HTR-8/SVneo (cell line): ENCODE data around the gene NRAS.

ENCODE experiments used
- DNase-seq: peaks from one replicate; pipeline ENCODE4 v3.0.0; 2011; ENCODE audit warnings: low spot score, mixed read lengths; ENCODE audit not compliant: insufficient read length
- FAIRE-seq: peaks from 2 replicates; lab custom pipeline; 2011; peaks lifted over from hg19 to GRCh38; lab: Jason Lieb, UNC

The NRAS gene

DNA sequence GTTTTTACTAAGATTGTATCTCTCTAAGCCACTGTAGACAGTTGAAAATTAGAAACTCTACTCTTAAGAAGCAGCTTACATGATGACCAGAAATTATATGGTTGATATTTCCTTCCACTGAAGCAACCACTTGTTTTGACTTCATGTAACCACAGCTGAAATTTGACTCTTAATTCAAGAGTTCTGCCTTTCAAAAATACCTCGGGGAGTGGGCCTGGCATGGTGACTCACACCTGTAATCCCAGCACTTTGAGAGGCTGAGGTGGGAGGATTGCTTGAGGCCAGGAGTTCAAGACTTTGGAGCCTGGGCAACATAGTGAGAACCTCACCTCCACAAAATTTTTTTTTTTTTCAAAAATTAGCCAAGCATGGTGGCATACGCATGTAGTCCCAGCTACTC, 25.5 kb downstream of the NRAS start:
- DNase-seq (no peak), FAIRE-seq (no peak)

DNA sequence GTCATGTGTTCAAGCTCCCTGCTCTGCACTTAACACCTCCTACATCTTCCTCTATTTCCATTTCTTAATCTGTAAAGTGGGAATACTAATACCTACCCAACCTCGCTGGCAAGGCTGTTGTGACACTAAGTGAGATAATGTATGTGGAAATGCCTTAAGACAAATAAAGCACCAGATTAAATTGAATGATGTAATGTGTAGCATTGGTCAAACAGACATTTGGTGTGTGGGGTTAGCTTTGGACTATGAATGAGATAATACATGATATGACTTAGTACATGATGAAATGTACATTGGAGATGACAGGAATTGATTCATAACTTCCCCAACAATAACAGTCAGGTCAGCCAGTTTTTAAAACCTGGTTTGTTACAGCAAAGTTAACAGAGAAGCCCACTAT, 26.4 kb downstream of the NRAS start:
- no peak for FAIRE-seq
- DNase-seq, result no peak

DNA sequence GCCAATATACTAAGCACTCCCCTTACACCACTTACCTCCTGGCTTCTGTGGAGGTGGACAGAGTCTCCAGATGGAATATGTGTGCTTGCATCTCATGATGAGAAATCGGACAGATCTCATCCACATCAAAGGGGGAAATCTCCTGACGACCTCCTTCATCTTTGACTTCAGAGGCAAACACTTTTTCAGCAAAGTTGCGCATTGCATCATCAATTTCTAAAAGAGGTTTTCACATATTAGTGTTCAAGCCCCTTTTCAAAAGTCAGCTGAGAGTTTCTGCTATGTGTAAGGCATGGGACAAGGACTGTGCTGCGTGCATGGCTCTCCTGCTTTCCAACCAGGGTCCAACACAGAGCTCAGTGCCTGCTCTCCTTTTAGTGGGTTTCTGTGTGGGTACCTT, 28.0 kb downstream of the NRAS start:
- FAIRE-seq, result no peak
- DNase-seq, result no peak

DNA sequence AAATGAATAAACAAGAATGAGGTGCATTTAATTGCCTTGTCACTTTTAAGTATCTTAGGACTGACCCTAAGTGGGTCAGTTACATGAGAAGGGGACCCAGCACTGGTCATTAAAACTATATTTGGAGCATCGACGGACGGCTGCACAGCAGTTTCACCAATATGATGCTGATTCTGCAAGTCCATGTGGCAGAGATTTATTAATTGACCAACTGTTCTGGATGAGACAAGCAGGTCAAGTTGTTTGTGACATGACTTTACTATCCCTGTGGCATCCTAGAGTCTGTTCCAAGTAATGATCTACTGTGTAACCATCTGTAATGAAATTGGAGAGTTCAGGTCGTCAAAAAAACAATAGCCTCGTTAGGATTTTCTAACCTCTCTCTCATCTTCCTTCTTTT, 30.7 kb downstream of the NRAS start:
- FAIRE-seq, result no peak

DNA sequence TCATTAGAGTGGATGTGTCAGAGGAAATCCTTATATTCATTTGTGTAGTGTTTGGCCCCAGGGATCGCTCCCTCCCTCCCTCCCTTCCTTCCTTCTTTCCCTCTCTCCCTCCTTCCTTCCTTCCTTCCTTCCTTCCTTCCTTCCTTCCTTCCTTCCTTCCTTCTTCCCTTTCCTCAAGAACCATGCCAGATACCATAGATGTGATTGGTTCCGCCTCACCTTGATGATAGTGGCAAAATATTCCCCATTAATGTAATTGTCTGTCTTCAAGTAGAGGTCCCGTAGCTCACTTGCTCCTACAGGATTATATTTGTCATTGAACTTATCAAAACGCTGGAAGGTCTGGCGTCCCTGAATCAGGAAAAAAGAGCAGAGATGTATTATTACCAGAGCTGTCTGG, 38.9 kb downstream of the NRAS start:
- FAIRE-seq (no peak), DNase-seq (no peak)

More for the DNA sequence above, 30.7 kb downstream of the NRAS start:
- DNase-seq, result no peak

DNA sequence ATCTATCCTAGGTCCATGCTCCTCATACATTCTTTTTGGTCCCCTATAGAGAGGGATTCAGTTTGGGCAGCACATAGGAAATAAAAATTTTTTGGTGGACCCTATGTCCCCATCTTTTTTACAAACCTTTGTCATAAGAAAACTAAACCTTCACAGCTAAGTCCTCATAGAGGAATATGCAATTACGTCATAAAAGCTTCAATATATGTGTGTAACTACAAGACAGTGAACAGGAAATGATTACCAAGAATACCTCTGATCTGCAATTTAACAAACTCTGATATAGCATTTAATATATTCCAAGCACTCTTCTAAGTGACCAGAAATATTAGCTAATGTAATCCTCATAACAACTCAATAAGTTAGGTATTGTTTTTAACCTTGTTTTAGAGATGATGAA, 40.5 kb downstream of the NRAS start:
- FAIRE-seq, result no peak
- DNase-seq, result no peak

DNA sequence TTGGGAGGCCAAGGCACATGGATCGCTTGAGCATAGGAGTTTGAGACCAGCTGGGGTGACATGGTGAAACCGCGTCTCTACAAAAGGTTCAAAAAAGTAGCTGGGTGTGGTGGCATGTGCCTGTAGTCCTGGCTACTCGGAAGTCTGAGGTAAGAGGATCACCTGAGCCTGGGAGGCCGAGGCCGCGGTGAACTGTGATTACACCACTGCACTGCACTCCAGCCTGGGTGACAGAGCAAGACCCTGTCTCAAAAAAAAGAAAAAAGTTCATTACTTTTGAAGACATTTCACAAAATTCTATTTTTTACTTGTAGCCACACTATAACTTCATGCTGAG, 44.7 kb downstream of the NRAS start:
- no peak for FAIRE-seq
- no peak for DNase-seq

DNA sequence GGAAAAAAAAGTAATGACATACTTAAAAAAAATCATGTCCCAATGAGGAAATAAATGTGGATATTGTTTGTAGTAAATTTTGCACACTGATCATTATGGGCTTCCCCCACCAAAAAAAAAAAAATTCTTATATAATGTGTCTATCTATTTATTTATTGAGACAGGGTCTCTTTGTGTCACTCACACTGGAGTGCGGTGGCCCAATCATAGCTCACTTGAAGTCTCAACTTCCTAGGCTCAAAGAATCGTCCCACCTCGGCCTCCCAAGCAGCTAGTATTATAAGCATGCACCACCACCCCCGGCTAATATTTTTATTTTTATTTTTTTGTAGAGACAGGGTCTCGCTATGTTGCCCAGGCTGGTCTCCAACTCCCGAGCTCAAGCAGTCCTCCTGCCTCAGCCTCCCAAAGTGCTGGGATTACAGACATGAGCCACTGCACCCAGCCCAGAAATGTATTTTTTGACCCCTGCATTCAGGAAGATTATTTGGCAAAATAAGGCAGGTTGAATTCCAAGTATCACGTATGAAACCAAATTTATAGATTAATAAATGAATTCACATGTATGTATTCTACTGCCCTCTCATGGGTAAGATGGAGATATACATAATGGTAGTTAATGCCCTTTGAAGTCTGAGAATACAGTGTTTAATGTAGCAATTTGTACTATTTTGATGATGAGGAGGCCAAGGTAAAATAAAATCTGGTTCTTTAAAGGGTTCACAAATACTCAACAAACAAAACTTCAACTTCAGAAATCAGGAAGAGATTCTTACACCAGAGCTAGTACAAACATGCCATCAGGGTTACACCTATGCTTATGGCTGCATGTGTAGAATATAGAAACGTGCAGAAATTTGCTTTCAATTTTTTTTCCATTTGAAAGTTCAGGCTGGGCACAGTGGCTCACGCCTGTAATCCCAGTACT, 45.3 kb downstream of the NRAS start:
- FAIRE-seq (no peak), DNase-seq (peak; percentile 8)

DNA sequence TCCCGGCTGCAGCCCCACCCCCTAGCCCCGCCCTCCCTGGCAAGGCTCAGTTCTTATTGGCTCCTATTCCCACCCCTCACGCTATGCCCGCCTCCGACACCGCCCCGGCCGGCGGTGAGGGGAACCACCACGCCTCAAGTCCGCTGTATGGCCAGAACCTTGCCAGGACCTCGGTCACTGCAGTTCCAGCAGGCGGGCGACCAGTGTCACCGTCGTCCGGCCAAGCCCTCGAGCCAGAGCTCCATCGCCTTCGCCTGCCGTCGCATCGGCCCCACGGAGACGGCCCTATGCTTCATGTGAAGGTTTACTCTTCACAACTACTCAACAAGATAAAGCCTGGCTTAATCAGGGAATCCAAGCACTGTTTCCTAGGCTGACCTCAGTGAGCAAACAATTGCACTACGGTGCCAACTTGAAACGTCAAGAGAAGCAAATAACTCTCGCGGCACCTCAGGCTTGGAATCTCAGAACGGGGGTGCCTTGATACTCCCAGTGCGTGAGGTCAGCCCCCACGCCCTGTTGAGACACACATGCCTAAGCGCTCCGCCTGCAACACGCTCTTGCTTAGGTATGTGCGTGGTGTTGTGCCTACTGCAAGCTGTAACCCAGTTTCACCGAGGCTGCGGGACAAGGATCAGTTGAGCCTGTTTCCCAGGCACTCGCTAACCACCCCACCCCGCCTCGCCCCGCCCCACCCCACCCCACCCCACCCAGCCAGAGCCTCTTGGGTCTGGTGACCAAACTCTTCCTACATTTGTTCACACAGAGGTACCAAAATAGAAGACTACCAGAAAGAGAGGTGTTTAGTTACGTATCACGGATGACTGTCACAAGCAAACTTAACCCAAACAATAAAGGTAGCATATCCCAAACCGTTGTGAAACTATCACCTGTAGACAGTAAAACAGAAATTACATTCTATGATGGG, 46.2 kb downstream of the NRAS start:
- FAIRE-seq (peak; percentile 64), DNase-seq (peak; percentile 77)

DNA sequence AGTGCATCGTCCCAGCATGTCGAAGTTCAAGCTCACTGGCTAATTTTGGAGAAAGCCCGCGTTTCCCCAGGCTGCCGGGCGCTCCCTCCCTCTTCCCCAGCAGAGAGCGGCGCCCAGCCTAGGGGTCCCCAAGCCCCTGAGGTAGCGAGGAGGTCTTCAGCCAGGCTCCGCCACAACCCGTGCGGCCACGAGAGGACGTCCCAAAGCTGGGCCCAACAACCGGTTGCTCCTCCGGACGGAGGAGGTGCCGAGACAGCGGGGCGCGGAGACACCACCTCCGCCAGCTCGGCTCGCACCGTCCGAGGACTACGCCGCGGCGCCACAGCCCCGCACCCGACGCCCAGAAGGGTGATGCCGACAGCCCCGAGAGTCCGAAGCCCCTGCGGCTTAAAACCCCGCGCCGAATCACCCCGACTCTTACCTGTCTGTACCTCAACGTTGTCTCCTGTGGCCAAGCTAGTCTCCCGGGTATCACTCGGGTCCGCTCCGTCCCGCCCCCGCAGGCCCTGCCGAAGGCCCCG, 46.9 kb downstream of the NRAS start, which contains the start of gene DENND2C:
Gene DENND2C (minus strand): TSS at position 488 of the 521 bp plus-strand sequence. CDS start 44,065 bp downstream, outside the sequence.
- DNase-seq (no peak), FAIRE-seq (no peak)

DNA sequence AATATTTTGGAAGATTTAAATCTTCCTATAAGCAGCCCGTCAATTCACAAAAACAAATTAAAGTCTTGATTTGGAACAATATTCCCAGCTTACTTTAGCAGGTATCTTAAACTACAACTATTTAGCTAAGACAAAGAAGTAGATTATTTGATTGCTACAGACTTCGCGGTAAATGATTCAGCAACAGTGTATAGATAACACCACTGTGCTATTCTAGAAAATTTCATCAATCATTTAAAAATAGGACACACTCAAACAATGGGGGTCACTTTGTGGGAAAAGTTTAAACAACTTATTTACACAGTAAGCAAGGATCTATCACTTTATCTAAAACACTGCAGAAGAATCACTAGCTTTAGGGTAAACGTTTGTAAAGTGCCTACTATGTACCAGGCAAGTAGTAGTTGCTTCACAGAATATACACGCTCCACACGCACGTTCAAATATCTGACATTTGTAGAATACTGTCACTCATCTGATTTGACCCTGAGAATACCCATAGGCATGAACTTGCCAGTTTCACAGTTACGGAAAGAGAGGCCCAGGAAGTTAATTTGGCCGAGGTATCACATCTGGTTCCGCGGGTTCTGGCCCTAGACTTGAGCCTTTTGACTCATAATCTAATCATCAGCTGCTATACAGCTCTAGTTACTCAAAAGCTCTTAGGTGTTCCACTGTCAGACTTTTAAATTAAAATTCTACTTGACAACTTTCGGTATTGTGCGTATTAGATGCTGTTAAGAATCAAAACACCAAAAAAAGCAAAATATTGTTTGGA, 47.6 kb downstream of the NRAS start:
- DNase-seq (no peak), FAIRE-seq (no peak)

DNA sequence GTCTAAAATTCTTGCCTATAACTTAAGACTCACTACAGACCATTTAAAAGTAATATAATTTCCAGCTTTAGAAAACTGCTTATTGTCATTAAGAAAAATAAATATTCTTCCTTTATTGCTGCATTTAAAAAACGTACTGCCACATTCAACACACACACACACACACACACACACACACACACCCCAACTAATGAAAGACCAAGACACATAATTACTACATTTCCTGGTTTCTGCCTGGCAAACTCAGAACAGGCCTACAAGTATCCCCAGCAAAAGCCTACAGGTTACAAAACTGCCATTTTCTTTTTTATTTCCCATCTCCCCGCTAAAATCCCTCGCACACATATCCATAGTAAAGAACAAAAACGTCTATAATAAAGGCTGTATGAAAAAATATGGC, 48.2 kb downstream of the NRAS start:
- FAIRE-seq (no peak), DNase-seq (no peak)

DNA sequence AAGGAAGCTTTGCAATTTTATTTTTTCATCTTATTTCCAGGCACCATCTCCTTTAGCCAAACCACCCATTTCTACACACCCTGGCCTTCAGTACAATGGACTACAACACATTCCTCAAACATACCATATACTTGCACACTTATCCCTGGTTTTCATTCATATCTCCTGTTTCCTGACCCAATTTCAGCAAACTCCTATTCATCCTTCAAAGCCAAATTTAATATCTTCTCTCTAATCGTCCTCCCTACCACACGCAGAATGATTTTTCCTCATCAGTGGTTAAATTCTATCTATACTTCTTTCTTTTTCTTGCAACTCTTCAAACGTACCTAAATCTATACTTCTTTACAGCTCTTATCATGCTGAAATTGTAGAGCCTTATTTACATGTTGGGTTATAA, 49.6 kb downstream of the NRAS start:
- no peak for DNase-seq
- no peak for FAIRE-seq

DNA sequence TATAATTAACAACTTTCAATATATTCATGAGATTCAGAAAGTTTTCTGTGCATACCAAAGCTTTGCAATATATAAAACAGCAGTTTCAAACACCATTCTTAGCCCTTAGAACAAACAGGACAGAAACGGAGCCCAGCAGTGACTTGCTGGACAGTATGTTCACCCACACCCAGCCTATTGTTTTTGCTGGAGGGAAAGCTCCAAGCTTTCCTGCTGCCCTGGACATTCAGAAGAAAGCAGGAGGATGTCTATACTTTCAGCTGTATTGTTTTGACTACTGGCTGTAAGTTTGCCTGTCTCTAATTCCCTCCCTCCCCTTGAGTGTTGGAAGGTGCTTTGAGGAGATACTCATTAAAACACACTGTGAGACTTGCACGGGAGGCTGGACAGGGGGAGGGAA, 56.3 kb downstream of the NRAS start:
- DNase-seq (no peak), FAIRE-seq (no peak)
